ENCODE results near the gene SEPHS2. TPM values are rescaled to one million over a fixed set of nuclear protein-coding genes. Genes with fewer than 3 reads are reported as not detected.

SEPHS2 gene
- total RNA-seq, 3 donors from 2014 or later (not counting 1 experiment from before 2014, with no cell fraction given), result 25.5 to 37.6 (median 35.0) TPM

DNA sequence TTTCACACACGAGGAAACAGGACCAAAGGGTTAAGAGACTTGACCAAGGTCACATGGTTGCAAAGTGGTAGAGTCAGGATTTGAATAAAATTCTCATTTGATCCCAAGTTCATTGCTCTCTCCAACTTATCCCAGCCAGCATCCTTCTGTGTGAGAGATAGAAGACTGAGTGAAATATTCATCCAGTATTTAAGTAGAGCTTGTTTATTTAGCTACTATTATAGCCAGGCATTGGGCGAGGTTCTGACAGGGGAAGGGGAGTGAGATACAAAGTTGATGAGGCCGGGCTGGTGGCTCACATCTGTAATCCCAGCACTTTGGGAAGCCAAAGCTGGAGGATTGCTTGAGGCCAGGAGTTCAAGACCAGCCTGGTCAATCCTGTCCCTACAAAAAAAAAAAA is 31.3 kb upstream of the SEPHS2 start:
- H3K4me3 ChIP-seq (ENCODE audit: low read length), result no peak overlapping the region
- peak overlapping the region; percentile 4 for H3K27ac ChIP-seq (ENCODE audit: low read length)
- ATAC-seq, result no peak
- Mint-ChIP-seq H3K9me3 (peaks cover 0 to 3% of the 10 kb centered on the region in 2 donors), H3K4me1 (peaks cover 51 to 78% of the 10 kb centered on the region in 2 donors), H3K4me3 (peak overlapping the region; percentile 35), H3K36me3 (peaks cover 8% of the 10 kb centered on the region), H3K27ac (peak overlapping the region; percentile 89 to 95), H3K27me3 (ENCODE audit: low read depth in 2 of 2) (no peaks in the 10 kb centered on the region)
- H3K36me3 ChIP-seq (ENCODE audit: control insufficient read depth, insufficient read depth, low read length), result peaks cover 61% of the 10 kb centered on the region
- 84% methylated on average over 3 of the region's 3 CpGs for WGBS (ENCODE audit: insufficient coverage)
- TF ChIP-seq, protein P1, sequence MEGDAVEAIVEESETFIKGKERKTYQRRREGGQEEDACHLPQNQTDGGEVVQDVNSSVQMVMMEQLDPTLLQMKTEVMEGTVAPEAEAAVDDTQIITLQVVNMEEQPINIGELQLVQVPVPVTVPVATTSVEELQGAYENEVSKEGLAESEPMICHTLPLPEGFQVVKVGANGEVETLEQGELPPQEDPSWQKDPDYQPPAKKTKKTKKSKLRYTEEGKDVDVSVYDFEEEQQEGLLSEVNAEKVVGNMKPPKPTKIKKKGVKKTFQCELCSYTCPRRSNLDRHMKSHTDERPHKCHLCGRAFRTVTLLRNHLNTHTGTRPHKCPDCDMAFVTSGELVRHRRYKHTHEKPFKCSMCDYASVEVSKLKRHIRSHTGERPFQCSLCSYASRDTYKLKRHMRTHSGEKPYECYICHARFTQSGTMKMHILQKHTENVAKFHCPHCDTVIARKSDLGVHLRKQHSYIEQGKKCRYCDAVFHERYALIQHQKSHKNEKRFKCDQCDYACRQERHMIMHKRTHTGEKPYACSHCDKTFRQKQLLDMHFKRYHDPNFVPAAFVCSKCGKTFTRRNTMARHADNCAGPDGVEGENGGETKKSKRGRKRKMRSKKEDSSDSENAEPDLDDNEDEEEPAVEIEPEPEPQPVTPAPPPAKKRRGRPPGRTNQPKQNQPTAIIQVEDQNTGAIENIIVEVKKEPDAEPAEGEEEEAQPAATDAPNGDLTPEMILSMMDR (IDR thresholded peaks at IDR 0.05), result no peak
- H3K4me1 ChIP-seq (ENCODE audit: control insufficient read depth, insufficient read depth, low read length), result peaks cover 82% of the 10 kb centered on the region
- intact Hi-C loops (cut with micrococcal nuclease), result no loop called here
- H3K9me3 ChIP-seq (ENCODE audit: control insufficient read depth, insufficient read depth, low read length), result no peaks in the 10 kb centered on the region
- no peaks in the 10 kb centered on the region for H3K27me3 ChIP-seq (ENCODE audit: control insufficient read depth, insufficient read depth, low read length)
- no peak for DNase-seq

DNA sequence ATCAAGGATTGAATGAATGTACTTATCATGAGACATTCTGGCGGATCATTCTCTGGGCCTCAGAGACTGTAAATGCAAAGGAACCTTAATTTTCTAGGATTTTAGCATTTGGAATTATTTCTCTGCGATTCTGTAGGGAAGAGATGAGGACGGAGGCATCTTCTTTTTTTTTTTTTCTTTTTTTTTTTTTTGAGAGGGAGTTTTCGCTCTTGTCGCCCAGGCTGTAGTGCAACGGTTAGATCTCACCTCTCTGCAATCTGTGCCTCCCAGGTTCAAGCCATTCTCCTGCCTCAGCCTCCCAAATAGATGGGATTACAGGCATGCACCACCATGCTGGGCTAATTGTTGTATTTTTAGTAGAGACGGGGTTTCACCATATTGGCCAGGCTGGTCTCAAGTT is 29.0 kb upstream of the SEPHS2 start:
- Histone ChIP-seq H3K4me1 (ENCODE audit: control insufficient read depth, insufficient read depth, low read length) (peaks cover 85% of the 10 kb centered on the region), H3K27ac (ENCODE audit: low read length) (peak overlapping the region; percentile 88), H3K36me3 (ENCODE audit: control insufficient read depth, insufficient read depth, low read length) (peaks cover 41% of the 10 kb centered on the region), H3K4me3 (ENCODE audit: low read length) (peak overlapping the region; percentile 53), H3K27me3 (ENCODE audit: control insufficient read depth, insufficient read depth, low read length) (no peaks in the 10 kb centered on the region), H3K9me3 (ENCODE audit: control insufficient read depth, insufficient read depth, low read length) (no peaks in the 10 kb centered on the region)
- Mint-ChIP-seq H3K36me3 (no peaks in the 10 kb centered on the region), H3K27me3 (ENCODE audit: low read depth in 2 of 2) (no peaks in the 10 kb centered on the region), H3K4me1 (peaks cover 55 to 78% of the 10 kb centered on the region in 2 donors), H3K27ac (peak overlapping the region; percentile 95 to 96), H3K4me3 (peak overlapping the region; percentile 98), H3K9me3 (peaks cover 0 to 3% of the 10 kb centered on the region in 2 donors)
- intact Hi-C loops (cut with micrococcal nuclease), result no loop called here
- 42% methylated on average over 4 of the region's 7 CpGs for WGBS (ENCODE audit: insufficient coverage)
- TF ChIP-seq, protein P1 (IDR thresholded peaks at IDR 0.05), result no peak
- DNase-seq (no peak), ATAC-seq (no peak)

GRCh38 chr16:30474074-30474452 is 28.4 kb upstream of the SEPHS2 start:
- Histone ChIP-seq H3K27me3 (ENCODE audit: control insufficient read depth, insufficient read depth, low read length) (no peaks in the 10 kb centered on the region), H3K36me3 (ENCODE audit: control insufficient read depth, insufficient read depth, low read length) (peaks cover 37% of the 10 kb centered on the region), H3K9me3 (ENCODE audit: control insufficient read depth, insufficient read depth, low read length) (no peaks in the 10 kb centered on the region), H3K27ac (ENCODE audit: low read length) (peak overlapping the region; percentile 88), H3K4me3 (ENCODE audit: low read length) (peak overlapping the region; percentile 53), H3K4me1 (ENCODE audit: control insufficient read depth, insufficient read depth, low read length) (peaks cover 85% of the 10 kb centered on the region)
- TF ChIP-seq, protein P1 (IDR thresholded peaks at IDR 0.05), result no peak
- no peaks in the 10 kb centered on the region for H3K36me3 Mint-ChIP-seq
- peaks cover 0 to 3% of the 10 kb centered on the region in 2 donors for H3K9me3 Mint-ChIP-seq
- peaks cover 61 to 81% of the 10 kb centered on the region in 2 donors for H3K4me1 Mint-ChIP-seq
- DNase-seq (no peak), ATAC-seq (no peak)
- 47% methylated on average over 35 of the region's 35 CpGs for WGBS (ENCODE audit: insufficient coverage)
- intact Hi-C loops (cut with micrococcal nuclease), result no loop called here
- peak overlapping the region; percentile 98 for H3K4me3 Mint-ChIP-seq
- H3K27ac Mint-ChIP-seq, result peak overlapping the region; percentile 95 to 96
- no peaks in the 10 kb centered on the region for H3K27me3 Mint-ChIP-seq (ENCODE audit: low read depth in 2 of 2)
